OCI-LY1 (cell line): ENCODE measurements around the gene FBXL14.
A peak's percentile ranks its signal among the peaks of the same experiment; 100 is the strongest.

Experiments used
- H2AFZ ChIP-seq: fragments of 200-600 bp; sonication (generic), shearing (Covaris generic); 2 replicates; pipeline ENCODE4 v1.6.0; 2014; ENCODE audit warnings: antibody characterized with exemption, mild to moderate bottlenecking, low read length
- H3F3A ChIP-seq: fragments of 200-600 bp; sonication (generic), shearing (Covaris generic); 2 replicates; pipeline ENCODE4 v1.6.0; 2014; ENCODE audit warnings: mild to moderate bottlenecking, antibody characterized with exemption, low read length, moderate library complexity; ENCODE audit not compliant: insufficient read depth
- H3K27ac ChIP-seq: fragments of 200-600 bp; sonication (generic); 2 replicates; pipeline ENCODE4 v1.5.1; 2014; ENCODE audit warnings: low read length, mixed run types, mild to moderate bottlenecking, low read depth; ENCODE audit not compliant: poor library complexity, severe bottlenecking
- H3K27me3 ChIP-seq: fragments of 200-600 bp; sonication (generic); 2 replicates; pipeline ENCODE4 v1.6.0; 2014; ENCODE audit warnings: antibody characterized with exemption, mild to moderate bottlenecking, low read length, moderate library complexity; ENCODE audit not compliant: insufficient read depth
- H3K36me3 ChIP-seq: fragments of 200-600 bp; sonication (generic); 2 replicates; pipeline ENCODE4 v1.6.1; 2014; ENCODE audit warnings: mild to moderate bottlenecking, antibody characterized with exemption, low read length, moderate library complexity, mixed read lengths; ENCODE audit not compliant: insufficient read depth
- H3K4me1 ChIP-seq: fragments of 200-600 bp; sonication (generic); 2 replicates; pipeline ENCODE4 v1.5.1; 2014; ENCODE audit warnings: mild to moderate bottlenecking, low read length, moderate library complexity; ENCODE audit not compliant: insufficient read depth, severe bottlenecking
- H3K4me2 ChIP-seq: fragments of 200-600 bp; sonication (generic), shearing (Covaris generic); 2 replicates; pipeline ENCODE4 v1.6.1; 2014; ENCODE audit warnings: low read length
- H3K4me3 ChIP-seq: fragments of 200-600 bp; sonication (generic); 2 replicates; pipeline ENCODE4 v1.5.1; 2014; ENCODE audit warnings: low read length, low read depth, mild to moderate bottlenecking, mixed read lengths; ENCODE audit not compliant: poor library complexity, severe bottlenecking
- H3K79me2 ChIP-seq: fragments of 200-600 bp; shearing (Covaris generic); 2 replicates; pipeline ENCODE4 v1.6.1; 2016; ENCODE audit warnings: mixed run types, low read length, mixed read lengths; ENCODE audit not compliant: insufficient read depth
- H3K9ac ChIP-seq: fragments of 200-600 bp; sonication (generic), shearing (Covaris generic); 2 replicates; pipeline ENCODE4 v1.6.1; 2014; ENCODE audit warnings: mild to moderate bottlenecking, low read length, mixed read lengths
- H3K9me2 ChIP-seq: fragments of 200-600 bp; sonication (generic), shearing (Covaris generic); 2 replicates; pipeline ENCODE4 v1.6.1; 2014; ENCODE audit warnings: low read depth, mild to moderate bottlenecking, low read length, mixed read lengths
- H3K9me3 ChIP-seq: fragments of 200-600 bp; shearing (Covaris generic); 2 replicates; pipeline ENCODE4 v1.6.1; 2014; ENCODE audit warnings: low read length, mixed read lengths
- H4K20me1 ChIP-seq: fragments of 200-600 bp; sonication (generic), shearing (Covaris generic); 2 replicates; pipeline ENCODE4 v1.6.0; 2016; ENCODE audit warnings: mild to moderate bottlenecking, low read length; ENCODE audit not compliant: insufficient read depth
- EZH2 ChIP-seq: fragments of 200-600 bp; sonication (generic), shearing (Covaris generic); IDR thresholded peaks from 2 replicates; pipeline ENCODE4 v1.8.0; 2017; ENCODE audit warnings: borderline replicate concordance, mixed run types, mild to moderate bottlenecking, antibody characterized with exemption, low read length, moderate library complexity, mixed read lengths
- TF ChIP-seq, protein P1 (sequence below): fragments of 200-600 bp; sonication (generic), shearing (Covaris generic); IDR thresholded peaks from 2 replicates; pipeline ENCODE4 v1.5.1; 2017; ENCODE audit warnings: mild to moderate bottlenecking, antibody characterized with exemption, low read length, moderate library complexity, mixed read lengths

Gene FBXL14, protein sequence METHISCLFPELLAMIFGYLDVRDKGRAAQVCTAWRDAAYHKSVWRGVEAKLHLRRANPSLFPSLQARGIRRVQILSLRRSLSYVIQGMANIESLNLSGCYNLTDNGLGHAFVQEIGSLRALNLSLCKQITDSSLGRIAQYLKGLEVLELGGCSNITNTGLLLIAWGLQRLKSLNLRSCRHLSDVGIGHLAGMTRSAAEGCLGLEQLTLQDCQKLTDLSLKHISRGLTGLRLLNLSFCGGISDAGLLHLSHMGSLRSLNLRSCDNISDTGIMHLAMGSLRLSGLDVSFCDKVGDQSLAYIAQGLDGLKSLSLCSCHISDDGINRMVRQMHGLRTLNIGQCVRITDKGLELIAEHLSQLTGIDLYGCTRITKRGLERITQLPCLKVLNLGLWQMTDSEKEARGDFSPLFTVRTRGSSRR

DNA sequence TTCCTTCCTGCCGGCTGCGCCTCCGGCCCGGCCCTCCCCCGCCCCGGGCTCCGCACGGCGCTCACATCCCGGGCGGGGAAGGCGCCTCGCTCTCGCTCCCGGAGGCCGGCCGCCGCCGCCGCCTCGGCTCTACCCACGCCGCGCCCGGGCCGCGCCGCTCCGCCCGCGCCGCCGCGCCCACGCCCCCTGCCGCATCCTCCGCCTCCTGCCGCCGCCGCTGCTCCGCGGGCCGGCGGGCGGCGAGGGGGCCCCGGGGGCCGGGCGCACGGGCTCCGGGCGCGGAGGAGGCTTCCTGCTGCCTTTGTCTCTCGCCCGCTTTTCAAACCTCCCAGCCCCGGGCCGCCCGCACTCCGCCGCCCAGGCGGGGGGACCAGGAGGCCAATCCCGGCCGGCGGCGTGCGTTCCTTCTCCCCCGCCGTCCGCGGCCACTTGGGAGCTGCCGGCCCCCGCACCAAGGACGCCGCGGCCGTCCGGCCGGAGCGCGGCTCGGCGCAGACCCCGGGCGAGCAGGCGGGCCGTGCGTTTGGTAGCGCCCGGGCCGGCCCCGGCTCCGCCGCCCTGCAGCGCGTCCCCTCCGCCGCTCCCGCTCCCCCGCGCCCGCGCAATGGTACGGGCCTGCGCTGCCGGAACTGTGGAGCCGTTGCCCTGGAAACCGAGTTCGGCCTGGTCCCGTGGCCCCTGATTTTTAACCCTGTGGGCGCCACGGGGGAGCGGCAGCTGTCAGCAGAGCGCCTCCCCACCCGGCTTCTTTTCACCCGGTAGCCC, at the start of gene FBXL14:
Gene FBXL14, minus strand, starts transcription at position 321 of the 765 bp plus-strand sequence. CDS start 515 bp downstream, outside the sequence.
- Histone ChIP-seq H2AFZ (peak within 1 kb of the TSS; percentile 65), H3K4me2 (peak within 1 kb of the TSS; percentile 96), H3K79me2 (peaks cover 37% of the 10 kb centered on the region), H3K4me1 (peaks cover 52% of the 10 kb centered on the region), H4K20me1 (no peaks in the 10 kb centered on the region), H3K27ac (peak within 1 kb of the TSS; percentile 86), H3K9me3 (no peaks in the 10 kb centered on the region), H3K9me2 (no peaks in the 10 kb centered on the region), H3F3A (peaks cover 10% of the 10 kb centered on the region; the same call in 1 of the 2 replicates), H3K4me3 (peak within 1 kb of the TSS; percentile 90), H3K27me3 (no peaks in the 10 kb centered on the region), H3K9ac (peak within 1 kb of the TSS; percentile 71), H3K36me3 (peaks cover 20% of the 10 kb centered on the region)
- no peak for TF ChIP-seq EZH2
- TF ChIP-seq, protein P1, sequence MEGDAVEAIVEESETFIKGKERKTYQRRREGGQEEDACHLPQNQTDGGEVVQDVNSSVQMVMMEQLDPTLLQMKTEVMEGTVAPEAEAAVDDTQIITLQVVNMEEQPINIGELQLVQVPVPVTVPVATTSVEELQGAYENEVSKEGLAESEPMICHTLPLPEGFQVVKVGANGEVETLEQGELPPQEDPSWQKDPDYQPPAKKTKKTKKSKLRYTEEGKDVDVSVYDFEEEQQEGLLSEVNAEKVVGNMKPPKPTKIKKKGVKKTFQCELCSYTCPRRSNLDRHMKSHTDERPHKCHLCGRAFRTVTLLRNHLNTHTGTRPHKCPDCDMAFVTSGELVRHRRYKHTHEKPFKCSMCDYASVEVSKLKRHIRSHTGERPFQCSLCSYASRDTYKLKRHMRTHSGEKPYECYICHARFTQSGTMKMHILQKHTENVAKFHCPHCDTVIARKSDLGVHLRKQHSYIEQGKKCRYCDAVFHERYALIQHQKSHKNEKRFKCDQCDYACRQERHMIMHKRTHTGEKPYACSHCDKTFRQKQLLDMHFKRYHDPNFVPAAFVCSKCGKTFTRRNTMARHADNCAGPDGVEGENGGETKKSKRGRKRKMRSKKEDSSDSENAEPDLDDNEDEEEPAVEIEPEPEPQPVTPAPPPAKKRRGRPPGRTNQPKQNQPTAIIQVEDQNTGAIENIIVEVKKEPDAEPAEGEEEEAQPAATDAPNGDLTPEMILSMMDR, result no peak

DNA sequence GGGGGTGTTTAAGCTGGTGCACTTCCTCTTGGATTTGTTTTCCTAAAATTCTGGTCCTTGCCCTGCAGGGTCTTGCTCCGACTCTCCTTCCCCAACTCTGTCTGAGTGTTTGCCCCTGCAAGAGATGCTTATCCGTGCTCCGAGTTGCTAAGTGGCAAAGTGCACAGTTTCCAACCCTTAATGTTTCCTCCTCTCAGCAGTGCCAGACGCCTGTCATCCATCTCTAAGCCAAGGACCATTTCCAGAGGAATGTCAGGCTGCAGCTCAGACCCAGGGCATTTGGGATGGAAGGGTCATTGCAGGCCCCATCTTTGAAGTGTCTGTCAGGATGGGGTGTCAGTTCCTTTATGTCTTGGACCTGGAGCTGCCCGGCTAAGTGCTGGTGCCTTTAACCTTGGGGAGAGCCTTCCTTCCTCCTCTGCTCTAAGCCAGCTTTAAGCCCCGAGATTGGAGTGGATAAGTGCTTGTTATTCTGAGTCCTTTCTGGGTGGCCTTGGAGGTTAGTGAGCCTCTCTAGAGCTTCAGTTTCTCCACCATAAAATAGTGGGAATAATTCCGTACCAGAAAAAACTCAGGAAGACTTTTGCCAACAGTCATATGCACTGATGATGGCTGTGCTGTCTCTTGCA, 49.6 kb upstream of the FBXL14 start:
- H3K27me3 ChIP-seq, result peaks cover 3% of the 10 kb centered on the region; the same call in 1 of the 2 replicates
- H3K4me3 ChIP-seq, result no peak overlapping the region
- H3K4me1 ChIP-seq, result peaks cover 35% of the 10 kb centered on the region
- no peaks in the 10 kb centered on the region for H4K20me1 ChIP-seq
- no peaks in the 10 kb centered on the region for H3K36me3 ChIP-seq
- no peak overlapping the region for H3K9ac ChIP-seq
- H3K4me2 ChIP-seq, result peak overlapping the region; percentile 4; the same call in 1 of the 2 replicates
- no peaks in the 10 kb centered on the region for H3K9me2 ChIP-seq
- no peaks in the 10 kb centered on the region for H3K9me3 ChIP-seq
- no peak for TF ChIP-seq EZH2
- TF ChIP-seq, protein P1, result no peak
- H3K27ac ChIP-seq, result peak overlapping the region; percentile 28
- H2AFZ ChIP-seq, result no peak overlapping the region
- no peaks in the 10 kb centered on the region for H3K79me2 ChIP-seq
- no peaks in the 10 kb centered on the region for H3F3A ChIP-seq

- H3F3A ChIP-seq, result no peaks in the 10 kb centered on the region
- no peaks in the 10 kb centered on the region for H3K27me3 ChIP-seq
- no peaks in the 10 kb centered on the region for H3K9me2 ChIP-seq
- H3K79me2 ChIP-seq, result no peaks in the 10 kb centered on the region
- H3K9ac ChIP-seq, result no peak overlapping the region
- H3K4me1 ChIP-seq, result peaks cover 35% of the 10 kb centered on the region
- H3K4me2 ChIP-seq, result no peak overlapping the region
- TF ChIP-seq EZH2, result no peak
- TF ChIP-seq, protein P1, result no peak
- H2AFZ ChIP-seq, result no peak overlapping the region
- H4K20me1 ChIP-seq, result no peaks in the 10 kb centered on the region
- no peaks in the 10 kb centered on the region for H3K9me3 ChIP-seq
- H3K4me3 ChIP-seq, result no peak overlapping the region
- no peaks in the 10 kb centered on the region for H3K36me3 ChIP-seq
- H3K27ac ChIP-seq, result no peak overlapping the region
Observed at GRCh38 chr12:1643043-1643442, 48.7 kb upstream of the FBXL14 start.
